Loucy (cell line): ENCODE results near the gene FAM180B.

Experiments used
- EZH2phosphoT487 ChIP-seq: fragments of 200-600 bp; IDR thresholded peaks from 2 replicates; pipeline ENCODE4 v1.6.1; 2018; ENCODE audit warnings: antibody characterized with exemption, mild to moderate bottlenecking, moderate library complexity, borderline replicate concordance
- TF ChIP-seq, protein P1 (sequence below): fragments of 200-600 bp; sonication (generic); conservative IDR thresholded peaks from 2 replicates; pipeline ENCODE4 v1.5.1; 2014; ENCODE audit warnings: mild to moderate bottlenecking, antibody characterized with exemption, low read length

DNA sequence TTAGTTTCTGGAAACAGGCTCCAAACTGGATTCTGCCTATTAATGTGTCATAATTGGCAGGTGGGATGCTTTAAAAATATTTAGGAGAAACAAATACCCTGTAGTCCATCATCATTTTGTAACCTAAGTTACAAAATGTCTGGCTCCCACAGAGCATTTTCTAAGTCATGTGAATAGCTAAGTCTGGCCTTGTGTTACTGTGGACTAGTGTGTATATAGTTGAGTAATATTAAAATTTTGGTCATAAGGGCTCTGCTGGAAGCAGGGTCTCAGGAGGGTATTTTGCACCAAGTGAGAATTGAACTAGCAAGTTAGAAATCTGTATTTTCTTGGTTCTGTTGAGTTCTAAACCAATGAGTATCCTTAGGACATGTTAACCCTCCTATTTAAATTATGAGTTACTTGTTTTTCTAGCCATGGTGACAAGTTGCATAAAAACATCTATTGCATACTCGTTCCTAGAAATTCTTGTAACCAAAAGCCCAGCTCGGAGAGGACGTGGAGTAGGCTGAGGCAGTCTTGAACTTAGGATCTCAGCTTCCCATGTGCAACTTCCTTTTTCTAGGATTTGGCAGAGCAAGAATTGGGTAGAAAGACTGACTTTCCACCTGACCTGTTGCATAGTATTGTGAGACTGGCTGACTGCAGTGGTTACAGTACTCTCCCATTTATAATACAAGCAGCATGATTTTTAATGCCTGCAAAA lies 15.7 kb upstream of the FAM180B start:
- TF ChIP-seq EZH2phosphoT487: no peak
- TF ChIP-seq, protein P1, sequence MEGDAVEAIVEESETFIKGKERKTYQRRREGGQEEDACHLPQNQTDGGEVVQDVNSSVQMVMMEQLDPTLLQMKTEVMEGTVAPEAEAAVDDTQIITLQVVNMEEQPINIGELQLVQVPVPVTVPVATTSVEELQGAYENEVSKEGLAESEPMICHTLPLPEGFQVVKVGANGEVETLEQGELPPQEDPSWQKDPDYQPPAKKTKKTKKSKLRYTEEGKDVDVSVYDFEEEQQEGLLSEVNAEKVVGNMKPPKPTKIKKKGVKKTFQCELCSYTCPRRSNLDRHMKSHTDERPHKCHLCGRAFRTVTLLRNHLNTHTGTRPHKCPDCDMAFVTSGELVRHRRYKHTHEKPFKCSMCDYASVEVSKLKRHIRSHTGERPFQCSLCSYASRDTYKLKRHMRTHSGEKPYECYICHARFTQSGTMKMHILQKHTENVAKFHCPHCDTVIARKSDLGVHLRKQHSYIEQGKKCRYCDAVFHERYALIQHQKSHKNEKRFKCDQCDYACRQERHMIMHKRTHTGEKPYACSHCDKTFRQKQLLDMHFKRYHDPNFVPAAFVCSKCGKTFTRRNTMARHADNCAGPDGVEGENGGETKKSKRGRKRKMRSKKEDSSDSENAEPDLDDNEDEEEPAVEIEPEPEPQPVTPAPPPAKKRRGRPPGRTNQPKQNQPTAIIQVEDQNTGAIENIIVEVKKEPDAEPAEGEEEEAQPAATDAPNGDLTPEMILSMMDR: no peak
